Measurements from ENCODE around the gene ARMCX2. TPM values are rescaled to one million over a fixed set of nuclear protein-coding genes. Genes with fewer than 3 reads are reported as not detected.
"Not testable (repeated sequence)": the region's sequence is repeated elsewhere in the genome, so short reads cannot be mapped to it uniquely, and the experiment has no call there.

Gene ARMCX2
- total RNA-seq, 4 donors from 2014 or later: 33.7 to 45.4 (median 42.8) TPM

DNA sequence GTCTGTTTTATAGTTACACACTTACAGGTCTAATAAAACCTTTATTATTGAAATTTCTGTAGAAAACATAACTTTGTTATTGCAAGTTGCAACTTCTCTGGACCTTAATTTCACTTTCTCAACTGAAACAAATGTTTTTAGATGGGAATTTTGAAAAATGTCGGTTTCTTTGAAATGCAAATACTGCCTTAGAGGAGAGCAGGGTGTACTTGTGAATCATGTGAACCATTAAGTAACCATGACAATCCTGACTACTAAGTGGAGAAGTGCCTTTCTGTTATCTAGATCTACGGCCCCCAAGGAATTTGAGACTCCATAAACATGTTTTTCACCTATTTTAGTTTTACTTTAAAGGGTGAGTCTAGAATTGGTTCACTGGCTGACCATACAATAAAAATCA lies 8.5 kb upstream of the ARMCX2 start:
- H3K4me1 ChIP-seq: no peaks in the 10 kb centered on the region
- H3K27ac ChIP-seq: no peak overlapping the region
- no peaks in the 10 kb centered on the region for H3K27me3 ChIP-seq
- no peak overlapping the region for H3K4me3 ChIP-seq
- no peak for ATAC-seq
- 26 to 43% methylated on average over 2 of the region's 2 CpGs for WGBS, 2 donors (ENCODE audit: low coverage in 1 of 2)
- H3K36me3 ChIP-seq: no peaks in the 10 kb centered on the region
- no peaks in the 10 kb centered on the region for H3K9me3 ChIP-seq
- no peak for TF ChIP-seq EP300 (IDR thresholded peaks at IDR 0.05)
- no peak for TF ChIP-seq POLR2AphosphoS5 (IDR thresholded peaks at IDR 0.05)
- no peak for TF ChIP-seq POLR2A (IDR thresholded peaks at IDR 0.05)
- TF ChIP-seq, protein P1, sequence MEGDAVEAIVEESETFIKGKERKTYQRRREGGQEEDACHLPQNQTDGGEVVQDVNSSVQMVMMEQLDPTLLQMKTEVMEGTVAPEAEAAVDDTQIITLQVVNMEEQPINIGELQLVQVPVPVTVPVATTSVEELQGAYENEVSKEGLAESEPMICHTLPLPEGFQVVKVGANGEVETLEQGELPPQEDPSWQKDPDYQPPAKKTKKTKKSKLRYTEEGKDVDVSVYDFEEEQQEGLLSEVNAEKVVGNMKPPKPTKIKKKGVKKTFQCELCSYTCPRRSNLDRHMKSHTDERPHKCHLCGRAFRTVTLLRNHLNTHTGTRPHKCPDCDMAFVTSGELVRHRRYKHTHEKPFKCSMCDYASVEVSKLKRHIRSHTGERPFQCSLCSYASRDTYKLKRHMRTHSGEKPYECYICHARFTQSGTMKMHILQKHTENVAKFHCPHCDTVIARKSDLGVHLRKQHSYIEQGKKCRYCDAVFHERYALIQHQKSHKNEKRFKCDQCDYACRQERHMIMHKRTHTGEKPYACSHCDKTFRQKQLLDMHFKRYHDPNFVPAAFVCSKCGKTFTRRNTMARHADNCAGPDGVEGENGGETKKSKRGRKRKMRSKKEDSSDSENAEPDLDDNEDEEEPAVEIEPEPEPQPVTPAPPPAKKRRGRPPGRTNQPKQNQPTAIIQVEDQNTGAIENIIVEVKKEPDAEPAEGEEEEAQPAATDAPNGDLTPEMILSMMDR (IDR thresholded peaks at IDR 0.05): no peak

DNA sequence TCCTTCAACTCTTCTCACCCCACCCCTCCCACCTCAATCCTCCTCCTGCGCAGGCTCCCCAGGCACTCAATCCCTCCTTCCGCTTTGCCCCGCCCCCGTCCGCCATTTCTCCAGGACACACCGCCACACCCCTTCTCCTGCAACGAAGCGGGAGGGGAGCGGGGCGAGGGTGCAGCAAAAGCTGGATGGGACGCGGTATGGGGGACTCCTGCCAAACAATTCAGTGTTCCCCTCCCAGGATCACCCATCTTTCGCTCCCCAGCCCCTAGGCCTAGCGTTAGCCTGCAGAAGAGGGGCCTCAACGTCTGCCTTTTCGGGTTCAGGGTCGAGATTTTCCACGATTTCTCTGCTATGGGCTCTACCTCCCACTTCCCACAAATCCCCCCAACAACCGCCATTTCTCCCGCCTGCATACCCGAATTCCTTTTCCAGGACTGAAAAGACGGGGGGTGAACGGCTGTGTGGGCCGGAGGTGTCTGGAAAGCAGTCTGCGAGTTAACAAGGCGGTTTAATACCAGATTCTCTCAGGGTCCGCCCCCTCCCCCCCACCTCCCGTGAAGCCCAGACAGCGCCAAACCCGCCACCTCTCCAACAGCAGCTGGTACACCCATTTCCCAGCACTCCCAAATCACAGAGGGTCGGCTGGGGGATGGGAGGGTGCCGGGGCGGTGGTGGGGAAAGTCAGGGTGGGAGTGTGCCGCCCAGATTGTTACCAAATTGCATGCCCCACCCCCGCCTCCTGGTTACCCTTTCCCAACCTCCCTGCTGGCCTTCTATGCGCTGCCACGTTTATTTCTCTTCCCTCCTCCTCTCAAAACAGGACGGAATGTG lies 774 bp downstream of the ARMCX2 start:
- ATAC-seq: peak; percentile 71
- H3K9me3 ChIP-seq: no peaks in the 10 kb centered on the region
- peaks cover 0 to 19% of the 10 kb centered on the region in 2 donors for H3K36me3 ChIP-seq
- peak overlapping the region; percentile 62 to 98 for H3K4me3 ChIP-seq
- WGBS, 2 donors (ENCODE audit: low coverage in 1 of 2): 0 to 3% methylated on average over 3 to 6 of the region's 38 CpGs
- H3K4me1 ChIP-seq: peaks cover 0 to 17% (median 0%) of the 10 kb centered on the region in 3 donors
- H3K27me3 ChIP-seq: no peaks in the 10 kb centered on the region
- TF ChIP-seq POLR2AphosphoS5 (IDR thresholded peaks at IDR 0.05) (peak; percentile 9), POLR2A (IDR thresholded peaks at IDR 0.05) (peak in 1 of 2 donors; percentile 12), EP300 (IDR thresholded peaks at IDR 0.05) (no peak)
- peak overlapping the region; percentile 77 to 85 (median 82) for H3K27ac ChIP-seq

DNA sequence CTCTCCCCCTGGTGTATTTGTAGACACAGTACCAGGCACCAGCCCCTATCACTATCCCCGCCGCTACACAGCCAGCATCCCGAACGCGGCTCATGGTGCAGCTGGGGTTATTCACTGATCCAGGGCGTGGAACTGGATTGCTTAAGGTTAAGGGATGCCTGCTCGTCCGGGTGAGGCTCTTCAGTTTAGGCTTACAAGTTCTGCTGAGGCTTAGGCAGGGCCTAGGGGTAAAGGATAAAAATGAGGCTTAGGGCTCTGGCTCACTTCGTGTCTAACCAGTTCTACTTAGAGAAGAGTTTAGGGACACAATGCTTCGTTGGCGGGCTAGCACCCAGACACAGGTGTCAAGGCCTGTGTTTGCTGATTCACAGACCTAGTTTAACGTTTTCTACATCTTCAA lies 2.2 kb downstream of the ARMCX2 start:
- WGBS, 2 donors (ENCODE audit: low coverage in 1 of 2): 40% methylated on average over 1 of the region's 12 CpGs; no CpG with 5 or more reads in 1 of the 2 donors
- TF ChIP-seq EP300 (IDR thresholded peaks at IDR 0.05) (no peak), POLR2AphosphoS5 (IDR thresholded peaks at IDR 0.05) (no peak), POLR2A (IDR thresholded peaks at IDR 0.05) (no peak)
- TF ChIP-seq, protein P1 (IDR thresholded peaks at IDR 0.05): no peak
- no peaks in the 10 kb centered on the region for H3K27me3 ChIP-seq
- no peaks in the 10 kb centered on the region for H3K9me3 ChIP-seq
- H3K4me1 ChIP-seq: peaks cover 0 to 17% (median 0%) of the 10 kb centered on the region in 3 donors
- no peak overlapping the region for H3K4me3 ChIP-seq
- no peak overlapping the region for H3K27ac ChIP-seq
- peaks cover 0 to 19% of the 10 kb centered on the region in 2 donors for H3K36me3 ChIP-seq
- no peak for ATAC-seq

DNA sequence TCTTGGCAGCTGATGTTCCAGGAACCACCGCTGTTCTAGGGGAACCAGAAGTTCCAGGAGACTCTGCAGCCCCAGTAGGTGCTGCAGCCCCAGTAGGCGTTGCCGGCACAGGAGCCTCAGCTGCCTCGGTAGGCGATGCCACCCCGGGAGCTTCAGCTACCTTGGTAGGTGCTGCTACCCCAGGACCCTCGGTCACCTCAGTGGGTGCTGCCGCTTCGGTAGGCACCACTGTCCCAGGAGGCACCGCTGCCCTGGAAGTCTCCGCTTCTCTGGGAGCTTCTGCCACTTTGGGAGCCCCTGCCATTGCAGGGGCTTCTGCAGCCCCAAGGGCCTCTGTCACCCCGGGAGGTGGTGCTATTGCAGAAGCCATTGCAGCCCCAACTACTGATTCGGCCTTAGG lies 2.8 kb downstream of the ARMCX2 start:
- no peaks in the 10 kb centered on the region for H3K9me3 ChIP-seq
- no peak overlapping the region for H3K4me3 ChIP-seq
- WGBS, 2 donors (ENCODE audit: low coverage in 1 of 2): no CpG with 5 or more reads among the region's 13 CpGs
- H3K36me3 ChIP-seq: peaks cover 0 to 19% of the 10 kb centered on the region in 2 donors
- H3K27ac ChIP-seq: no peak overlapping the region
- no peak for TF ChIP-seq POLR2AphosphoS5 (IDR thresholded peaks at IDR 0.05)
- TF ChIP-seq POLR2A (IDR thresholded peaks at IDR 0.05): no peak
- no peak for TF ChIP-seq EP300 (IDR thresholded peaks at IDR 0.05)
- TF ChIP-seq, protein P1 (IDR thresholded peaks at IDR 0.05): no peak
- no peaks in the 10 kb centered on the region for H3K27me3 ChIP-seq
- no peak for ATAC-seq
- peaks cover 0 to 17% (median 0%) of the 10 kb centered on the region in 3 donors for H3K4me1 ChIP-seq

DNA sequence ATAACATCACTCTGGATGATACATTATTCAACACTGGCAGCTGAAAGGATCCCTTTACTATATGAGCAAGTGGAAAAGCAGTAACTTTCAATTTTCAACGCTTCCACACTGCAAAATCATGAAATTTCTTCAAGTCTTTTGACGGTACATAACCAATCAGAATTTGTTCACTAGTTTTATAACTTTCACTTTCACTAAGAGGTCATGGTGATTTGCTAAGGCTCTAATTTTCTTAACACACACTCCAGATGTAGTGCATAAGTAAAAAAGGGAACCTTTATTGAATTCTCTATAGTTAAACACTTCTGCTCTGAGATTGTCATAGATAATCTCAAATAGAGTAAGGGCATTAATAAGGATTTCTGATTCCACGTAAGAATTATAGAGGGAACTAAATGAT lies 4.1 kb downstream of the ARMCX2 start:
- peaks cover 0 to 17% (median 0%) of the 10 kb centered on the region in 3 donors for H3K4me1 ChIP-seq

DNA sequence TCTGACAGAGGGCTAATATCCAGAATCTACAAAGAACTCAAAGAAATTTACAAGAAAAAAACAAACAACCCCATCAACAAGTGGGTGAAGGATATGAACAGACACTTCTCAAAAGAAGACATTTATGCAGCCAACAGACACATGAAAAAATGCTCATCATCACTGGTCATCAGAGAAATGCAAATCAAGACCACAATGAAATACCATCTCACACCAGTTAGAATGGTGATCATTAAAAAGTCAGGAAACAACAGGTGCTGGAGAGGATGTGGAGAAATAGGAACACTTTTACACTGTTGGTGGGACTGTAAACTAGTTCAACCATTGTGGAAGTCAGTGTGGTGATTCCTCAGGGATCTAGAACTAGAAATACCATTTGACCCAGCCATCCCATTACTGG lies 11.9 kb downstream of the ARMCX2 start:
- H3K4me3 ChIP-seq, H3K36me3 ChIP-seq, H3K27me3 ChIP-seq, H3K4me1 ChIP-seq, H3K27ac ChIP-seq, H3K9me3 ChIP-seq, ATAC-seq: not testable (repeated sequence)

More for the DNA sequence above, 4.1 kb downstream of the ARMCX2 start:
- H3K27me3 ChIP-seq: no peaks in the 10 kb centered on the region
- H3K4me3 ChIP-seq: no peak overlapping the region
- no peak for ATAC-seq
- H3K27ac ChIP-seq: no peak overlapping the region
- 52 to 72% methylated on average over 3 of the region's 3 CpGs for WGBS, 2 donors (ENCODE audit: low coverage in 1 of 2)
- H3K36me3 ChIP-seq: peaks cover 0 to 19% of the 10 kb centered on the region in 2 donors
- no peaks in the 10 kb centered on the region for H3K9me3 ChIP-seq
- TF ChIP-seq, protein P1 (IDR thresholded peaks at IDR 0.05): no peak

Data from gastroesophageal sphincter (tissue), 4 donors.